Activated CD4-positive, alpha-beta T cell treated with anti-CD3 and anti-CD28 coated beads for 4 hours (primary cell): Measurements from ENCODE around the gene TRIM16.
"Not testable (repeated sequence)": the region's sequence is repeated elsewhere in the genome, so short reads cannot be mapped to it uniquely, and the experiment has no call there.

Experiments used
- DNase-seq, 2 donors: peaks; one replicate each; pipeline ENCODE4 v3.0.0-alpha.2; 2020

Gene TRIM16

GRCh38 chr17:15592960-15593359, 91.2 kb downstream of the TRIM16 start:
- not testable (repeated sequence) for DNase-seq

GRCh38 chr17:15591986-15592385, 92.1 kb downstream of the TRIM16 start:
- not testable (repeated sequence) for DNase-seq

GRCh38 chr17:15590844-15591243, 93.3 kb downstream of the TRIM16 start:
- DNase-seq: not testable (repeated sequence)

- DNase-seq: peak in 1 of 2 donors; percentile 10
Observed at GRCh38 chr17:15589544-15590536, 94.3 kb downstream of the TRIM16 start.

- DNase-seq: not testable (repeated sequence)
Observed at GRCh38 chr17:15588017-15588416, 96.1 kb downstream of the TRIM16 start.

DNA sequence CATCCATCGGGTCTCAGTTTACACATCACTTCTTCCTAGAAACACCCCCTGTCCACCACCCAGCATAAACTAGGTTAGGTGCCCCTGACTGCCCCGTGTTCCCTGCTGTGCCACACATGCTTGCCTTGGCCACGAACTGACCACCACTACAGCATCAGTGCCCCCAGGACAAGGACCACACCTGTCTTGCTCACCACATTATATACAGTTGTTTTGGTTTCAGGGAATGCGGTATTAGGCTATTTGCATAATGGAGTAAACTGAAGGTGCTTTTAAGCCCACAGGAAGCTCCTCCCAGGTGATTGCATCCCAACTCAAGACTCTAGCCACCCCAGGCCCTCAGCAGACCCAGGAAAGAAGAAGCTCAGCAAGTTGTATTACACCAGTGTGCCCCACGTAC, 100.8 kb downstream of the TRIM16 start:
- DNase-seq: not testable (repeated sequence)

GRCh38 chr17:15581462-15581861, 102.6 kb downstream of the TRIM16 start:
- DNase-seq: not testable (repeated sequence)
